A549 (cell line): ENCODE measurements around the gene PCED1A.

Experiments used
- CBX8 ChIP-seq: fragments of 200-600 bp; sonication (generic); IDR thresholded peaks from 2 replicates; pipeline ENCODE4 v1.6.1; 2016
- CTCF ChIP-seq: fragments of >200 bp; sonication (Bioruptor Twin); formaldehyde crosslinking; IDR thresholded peaks from 3 replicates; pipeline ENCODE4 v1.5.1; 2016
- EP300 ChIP-seq, 2 experiments: fragments of >200 bp; sonication (Bioruptor Twin); formaldehyde crosslinking; IDR thresholded peaks; 2 replicates in 1 of 2; 3 replicates in 1 of 2; pipeline ENCODE4 v1.6.1; 2016 to 2017
- JUN ChIP-seq, 2 experiments: fragments of >200 bp; sonication (Bioruptor Twin); formaldehyde crosslinking; IDR thresholded peaks; 2 replicates in 1 of 2; 3 replicates in 1 of 2; pipeline ENCODE4 v1.6.1; 2016 to 2017
- POLR2A ChIP-seq: IDR thresholded peaks from 2 replicates; pipeline ENCODE4 v1.6.1; 2012; ENCODE audit warnings: mild to moderate bottlenecking, low read length
- RCOR1 ChIP-seq: fragments of 150-350 bp; IDR thresholded peaks from 2 replicates; pipeline ENCODE4 v1.6.1; 2014; ENCODE audit warnings: antibody characterized with exemption, low read length, low read depth

DNA sequence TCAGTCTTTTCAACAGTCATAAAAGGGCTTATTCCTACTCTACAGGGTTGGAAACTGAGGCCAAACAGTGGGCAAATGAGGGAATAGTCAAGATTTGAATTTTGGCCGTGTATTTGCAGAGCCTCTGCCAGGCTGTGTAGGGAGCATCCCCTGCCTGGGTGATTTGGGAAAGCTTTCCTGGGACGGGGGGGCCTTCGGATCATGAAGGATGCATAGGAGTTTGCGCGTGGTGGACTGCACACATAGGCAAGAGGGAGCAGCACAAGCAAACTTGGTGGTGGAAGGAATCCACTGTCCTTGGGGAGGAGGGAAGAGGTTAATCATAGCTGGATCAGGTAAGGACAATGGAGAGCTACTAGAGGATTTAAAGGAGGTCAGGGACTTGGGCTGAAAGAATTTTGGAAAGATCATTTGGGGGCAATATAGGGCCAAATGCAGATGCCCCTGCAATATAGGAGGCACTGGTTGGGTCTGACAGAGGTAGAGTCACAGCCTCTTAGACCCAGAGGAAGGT is 35.3 kb upstream of the PCED1A start:
- TF ChIP-seq CTCF, result no peak
- TF ChIP-seq EP300 (IDR thresholded peaks at IDR 0.05), result no peak
- TF ChIP-seq CBX8, result no peak
- no peak for TF ChIP-seq RCOR1
- TF ChIP-seq POLR2A, result no peak
- TF ChIP-seq JUN (IDR thresholded peaks at IDR 0.05), result no peak
